Right ventricle myocardium superior (tissue), 1 donor: ENCODE data around the gene RABL6. TPM values are rescaled to one million over a fixed set of nuclear protein-coding genes. Genes with fewer than 3 reads are reported as not detected.
"Not testable (repeated sequence)": the region's sequence is repeated elsewhere in the genome, so short reads cannot be mapped to it uniquely, and the experiment has no call there.

Experiments
- ATAC-seq: fragments of 200-7000 bp; cut with Tn5 transposase; one replicate; pipeline ENCODE4 v1.9.1; 2020; ENCODE audit warnings: mild to moderate bottlenecking; ENCODE audit not compliant: poor library complexity
- DNase-seq: peaks from one replicate; pipeline ENCODE4 v3.0.0-alpha.2; 2020
- intact Hi-C: fragments of 100-400 bp; cut with DNase I; formaldehyde crosslinking; loops from one replicate; pipeline ENCODE4 v1.11.2; 2022
- long read RNA-seq: library from polyadenylated mRNA; unstranded; transcript quantifications from one replicate; pipeline ENCODE4 v2.0.0, GENCODE V29; 2021
- total RNA-seq: library from RNA; stranded (reverse); fragmentation: NEBNext Ultra II Directional; extraction: Animal tissue kit (Norgen Biotek cat#: 25700); gene quantifications from one replicate; pipeline ENCODE4 v1.2.1, GENCODE V29; 2021
- donor health status: DM: no; HTN: yes; CAD: no; lungs with severe emphysema.

The RABL6 gene, protein sequence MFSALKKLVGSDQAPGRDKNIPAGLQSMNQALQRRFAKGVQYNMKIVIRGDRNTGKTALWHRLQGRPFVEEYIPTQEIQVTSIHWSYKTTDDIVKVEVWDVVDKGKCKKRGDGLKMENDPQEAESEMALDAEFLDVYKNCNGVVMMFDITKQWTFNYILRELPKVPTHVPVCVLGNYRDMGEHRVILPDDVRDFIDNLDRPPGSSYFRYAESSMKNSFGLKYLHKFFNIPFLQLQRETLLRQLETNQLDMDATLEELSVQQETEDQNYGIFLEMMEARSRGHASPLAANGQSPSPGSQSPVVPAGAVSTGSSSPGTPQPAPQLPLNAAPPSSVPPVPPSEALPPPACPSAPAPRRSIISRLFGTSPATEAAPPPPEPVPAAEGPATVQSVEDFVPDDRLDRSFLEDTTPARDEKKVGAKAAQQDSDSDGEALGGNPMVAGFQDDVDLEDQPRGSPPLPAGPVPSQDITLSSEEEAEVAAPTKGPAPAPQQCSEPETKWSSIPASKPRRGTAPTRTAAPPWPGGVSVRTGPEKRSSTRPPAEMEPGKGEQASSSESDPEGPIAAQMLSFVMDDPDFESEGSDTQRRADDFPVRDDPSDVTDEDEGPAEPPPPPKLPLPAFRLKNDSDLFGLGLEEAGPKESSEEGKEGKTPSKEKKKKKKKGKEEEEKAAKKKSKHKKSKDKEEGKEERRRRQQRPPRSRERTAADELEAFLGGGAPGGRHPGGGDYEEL
- total RNA-seq, result 68.0 TPM
- long read RNA-seq, transcript RABL6-201 (15 exons, 3,091 nt), result major isoform, 77 of 158 reads
- long read RNA-seq, partial matches to known transcripts, result 64 of 158 reads
- long read RNA-seq, other reads (novel, unspliced or antisense), result 14 of 158 reads

- DNase-seq, result peak; percentile 89
- ATAC-seq, result peak; percentile 95
- intact Hi-C loops, result no loop called here
These were observed at the start of gene RABL6 for GRCh38 chr9:136807281-136808074. RABL6 (plus strand) TSS chr9:136807948; CDS start chr9:136808197, 249 bp downstream.

DNA sequence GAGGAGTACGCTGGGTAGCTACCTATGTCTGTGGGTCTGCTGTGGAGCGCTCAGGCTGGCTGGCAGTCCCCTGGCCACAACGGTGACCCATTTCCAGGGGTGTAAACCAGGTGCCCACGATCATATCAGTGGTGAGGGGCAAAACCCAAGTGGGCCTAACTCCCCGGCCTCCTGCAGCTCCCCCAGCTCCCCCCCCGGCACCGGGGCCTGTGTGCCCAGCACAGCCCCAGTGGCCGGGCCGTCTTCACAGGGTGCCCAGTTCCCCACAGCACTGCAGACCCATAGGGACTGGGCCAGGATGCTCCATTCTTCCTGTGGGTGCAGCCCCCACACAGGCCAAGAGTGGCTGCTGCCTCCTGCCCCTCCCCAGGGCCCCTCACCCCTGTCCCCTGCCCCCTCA lies 48.7 kb upstream of the RABL6 start:
- no peak for ATAC-seq
- DNase-seq, result no peak
- intact Hi-C loops, result no loop called here

- intact Hi-C loops, result no loop called here
- no peak for ATAC-seq
- DNase-seq, result no peak
These were observed 48.1 kb upstream of the RABL6 start for GRCh38 chr9:136759436-136760325.

DNA sequence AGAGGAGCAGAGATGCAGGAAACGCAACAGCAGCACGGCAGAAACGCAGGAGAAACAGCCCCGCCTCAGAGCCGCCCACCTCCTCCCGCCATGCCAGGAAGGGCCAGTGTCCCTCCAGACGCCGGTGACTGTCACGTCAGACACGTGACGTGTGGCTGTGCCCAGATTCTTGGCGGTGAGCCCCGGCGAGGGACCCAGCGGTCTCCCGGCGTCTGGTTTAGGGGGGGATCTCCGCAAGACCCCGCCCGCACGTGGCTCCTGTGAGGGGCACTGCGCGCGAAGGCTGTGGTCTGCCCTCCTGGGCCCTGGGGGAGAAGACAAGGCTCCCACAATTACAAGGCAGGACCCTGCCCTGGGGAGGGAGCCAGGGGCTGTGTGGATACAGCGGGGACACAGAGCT lies 47.3 kb upstream of the RABL6 start:
- DNase-seq, result no peak
- no peak for ATAC-seq
- intact Hi-C loops, result no loop called here

DNA sequence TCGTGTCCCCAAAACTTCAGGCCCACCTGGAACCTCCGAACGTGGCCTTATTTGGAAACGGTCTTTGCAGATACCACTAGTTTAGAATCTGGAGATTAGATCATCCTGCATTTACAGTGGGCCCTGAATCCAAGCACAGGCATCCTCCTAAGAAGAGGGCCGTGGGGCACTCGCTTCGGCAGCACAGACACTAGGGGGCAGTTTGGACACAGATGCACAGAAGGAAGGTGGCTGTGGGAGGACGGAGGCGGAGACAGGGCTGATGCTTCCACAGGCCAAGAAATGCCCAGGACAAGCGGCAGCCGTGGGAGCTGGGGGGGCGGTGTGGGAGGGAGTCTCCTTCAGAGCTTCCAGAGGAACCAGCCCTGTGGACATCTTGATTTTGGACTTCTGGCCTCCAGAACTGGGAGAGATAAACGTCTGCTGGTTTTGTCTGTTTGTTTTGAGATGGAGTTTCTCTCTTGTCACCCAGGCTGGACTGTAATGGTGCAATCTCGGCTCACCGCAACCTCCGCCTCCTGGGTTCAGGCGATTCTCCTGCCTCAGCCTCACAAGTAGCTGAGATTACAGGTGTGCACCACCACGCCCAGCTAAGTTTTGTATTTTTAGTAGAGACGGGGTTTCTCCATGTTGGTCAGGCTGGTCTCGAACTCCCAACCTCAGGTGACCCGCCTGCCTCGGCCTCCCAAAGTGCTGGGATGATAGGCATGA lies 46.8 kb upstream of the RABL6 start:
- ATAC-seq, result peak; percentile 53
- intact Hi-C loops, result not testable (repeated sequence)
- DNase-seq, result peak; percentile 65

DNA sequence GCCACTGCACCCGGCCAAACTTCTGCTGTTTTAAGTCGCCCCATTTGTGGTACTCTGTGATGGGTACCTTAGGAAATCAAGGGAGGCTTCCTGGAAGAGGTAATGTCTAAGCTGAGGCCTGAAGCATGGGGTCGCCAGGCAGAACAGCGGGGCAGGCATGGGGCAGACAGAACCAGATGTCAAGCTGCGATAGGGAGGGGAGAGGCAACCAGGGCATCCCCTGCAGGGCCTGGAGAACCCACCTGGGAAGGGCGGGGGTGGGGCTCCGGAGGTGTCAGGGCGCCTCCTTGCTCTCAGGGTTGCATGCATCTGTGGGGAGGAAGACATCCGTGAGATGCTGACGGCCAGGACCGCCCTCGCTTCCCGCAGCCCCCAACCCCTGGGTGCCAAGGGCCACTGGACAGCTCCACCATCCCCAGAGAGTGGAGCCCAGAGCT lies 46.2 kb upstream of the RABL6 start:
- intact Hi-C loops, result no loop called here
- ATAC-seq, result no peak

GRCh38 chr9:136762221-136762691 lies 45.5 kb upstream of the RABL6 start:
- intact Hi-C loops, result no loop called here
- ATAC-seq, result no peak

More for the DNA sequence above, 46.2 kb upstream of the RABL6 start:
- DNase-seq, result no peak

GRCh38 chr9:136762915-136763648 lies 44.7 kb upstream of the RABL6 start:
- ATAC-seq (peak; percentile 26), DNase-seq (no peak)
- intact Hi-C loops, result no loop called here

More at GRCh38 chr9:136762221-136762691, 45.5 kb upstream of the RABL6 start:
- no peak for DNase-seq

- intact Hi-C loops, result no loop called here
- DNase-seq (no peak), ATAC-seq (no peak)
These were observed 44.1 kb upstream of the RABL6 start for GRCh38 chr9:136763649-136764035.

DNA sequence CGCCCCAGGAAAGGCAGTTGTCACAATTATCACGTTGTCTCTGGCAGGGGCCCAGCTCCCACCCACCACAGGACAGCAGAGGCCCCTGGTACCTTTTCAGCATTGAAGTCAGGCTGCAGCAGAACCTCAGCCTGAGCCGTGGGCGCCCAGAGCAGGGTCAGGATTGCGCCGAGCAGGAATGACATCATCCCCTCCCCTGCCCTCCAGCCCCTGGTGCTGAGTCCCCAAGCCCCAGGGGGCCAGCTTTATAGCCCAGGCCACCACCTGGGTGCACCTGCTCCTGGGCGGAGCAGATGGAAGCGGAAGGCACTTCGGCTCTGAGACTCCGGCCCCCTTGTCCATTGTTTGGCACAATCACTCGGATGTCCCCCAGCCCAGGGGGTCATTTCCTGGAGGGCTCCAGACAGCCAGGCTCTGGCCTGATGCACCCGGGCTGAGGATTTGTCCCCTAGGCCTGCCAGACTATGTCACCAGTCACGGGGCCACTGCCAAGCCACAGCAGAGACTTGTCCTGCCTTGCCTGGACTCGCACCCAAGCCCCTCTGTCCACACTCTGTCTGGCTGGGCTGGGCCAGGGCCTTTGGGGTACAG lies 43.4 kb upstream of the RABL6 start, which contains the start of gene LCN15:
TSS of gene LCN15 (minus strand) at position 218 of the 591 bp plus-strand sequence. CDS start at position 188, 30 bp downstream.
- intact Hi-C loops, result no loop called here
- no peak for ATAC-seq
- DNase-seq, result no peak

GRCh38 chr9:136765041-136765440 lies 42.7 kb upstream of the RABL6 start:
- no peak for DNase-seq
- intact Hi-C loops, result no loop called here
- peak; percentile 18 for ATAC-seq

DNA sequence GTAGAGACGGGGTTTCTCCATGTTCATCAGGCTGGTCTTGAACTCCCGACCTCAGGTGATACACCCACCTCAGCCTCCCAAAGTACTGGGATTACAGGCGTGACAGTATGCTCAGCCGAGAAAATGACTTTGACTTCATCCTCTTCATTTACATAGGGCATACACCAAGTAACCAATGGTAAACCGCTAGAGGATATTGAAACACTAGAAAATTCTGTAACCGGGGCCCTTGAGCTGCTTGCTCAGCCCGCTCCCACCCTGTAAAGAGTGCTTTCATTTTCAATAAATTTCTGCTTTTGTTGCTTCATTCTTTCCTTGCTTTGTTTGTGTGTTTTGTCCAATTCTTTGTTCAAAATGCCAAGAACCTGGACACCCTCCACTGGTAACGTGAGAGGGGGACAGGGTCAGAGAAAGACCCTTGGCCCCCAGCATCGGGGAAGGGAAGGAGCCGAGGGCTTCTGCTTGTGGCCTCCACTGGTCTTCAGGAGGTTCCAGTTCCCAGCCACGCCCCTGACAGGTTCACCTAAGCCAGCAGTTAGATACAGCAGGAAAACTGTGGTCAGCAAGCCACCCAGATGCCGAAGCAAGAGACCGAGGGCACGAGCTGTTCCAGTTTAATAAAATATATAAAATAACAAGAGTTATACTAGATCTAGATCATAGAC lies 41.9 kb upstream of the RABL6 start:
- ATAC-seq, DNase-seq, intact Hi-C loops: not testable (repeated sequence)

- ATAC-seq, intact Hi-C loops: not testable (repeated sequence)
- DNase-seq, result peak; percentile 71
These were observed 41.2 kb upstream of the RABL6 start for GRCh38 chr9:136766410-136767120.

GRCh38 chr9:136769710-136770191 lies 38.0 kb upstream of the RABL6 start:
- ATAC-seq (peak; percentile 46), DNase-seq (no peak)
- intact Hi-C loops, result no loop called here

- intact Hi-C loops, result no loop called here
- ATAC-seq (no peak), DNase-seq (no peak)
These were observed 35.8 kb upstream of the RABL6 start for GRCh38 chr9:136771907-136772415.
